ENCODE results near the gene IL32.
"Not testable (repeated sequence)": the region's sequence is repeated elsewhere in the genome, so short reads cannot be mapped to it uniquely, and the experiment has no call there.

IL32 gene

DNA sequence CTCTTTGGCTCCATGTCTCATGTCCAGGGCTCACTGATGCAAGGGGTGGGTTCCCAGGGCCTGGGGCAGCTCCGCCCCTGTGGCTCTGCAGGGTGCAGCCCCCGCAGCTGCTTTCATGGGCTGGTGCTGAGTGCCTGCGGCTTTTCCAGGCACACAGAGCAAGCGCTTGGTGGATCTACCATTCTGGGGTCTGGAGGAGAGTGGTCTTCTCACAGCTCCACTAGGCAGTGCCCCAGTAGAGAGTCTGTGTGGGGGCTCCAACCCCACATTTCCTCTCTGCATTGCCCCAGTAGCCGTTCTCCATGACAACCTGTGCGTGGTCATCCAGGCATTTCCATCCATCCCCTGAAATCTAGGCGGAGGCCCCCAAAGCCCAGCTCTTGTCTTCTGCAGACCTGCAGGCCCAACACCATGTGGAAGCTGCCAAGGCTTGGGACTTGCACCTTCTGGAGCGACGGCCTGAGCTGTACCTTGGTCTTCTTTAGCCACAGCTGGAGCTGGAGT is 5.2 kb downstream of the IL32 start:
- DNase-seq (ENCODE audit: low spot score), result no peak

DNA sequence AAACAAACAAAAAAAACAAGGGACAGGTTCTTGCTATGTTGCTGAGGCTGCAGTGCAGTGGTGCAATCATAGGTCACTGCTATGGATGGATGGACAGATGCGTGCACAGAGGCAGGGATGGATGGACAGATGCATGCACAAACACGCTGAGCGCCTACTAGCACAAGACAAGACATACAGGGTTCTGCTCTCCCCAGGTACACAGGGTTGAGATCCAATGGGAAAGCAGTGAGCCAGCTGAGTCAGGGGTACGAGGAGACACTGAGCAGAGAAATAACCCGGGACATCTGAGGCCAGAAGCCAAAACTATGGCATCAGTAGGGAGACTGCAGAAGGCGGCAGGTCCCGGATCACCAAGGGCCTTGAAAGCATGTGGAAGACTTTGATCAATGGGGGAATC is 6.2 kb downstream of the IL32 start:
- no peak for DNase-seq (ENCODE audit: low spot score)

DNA sequence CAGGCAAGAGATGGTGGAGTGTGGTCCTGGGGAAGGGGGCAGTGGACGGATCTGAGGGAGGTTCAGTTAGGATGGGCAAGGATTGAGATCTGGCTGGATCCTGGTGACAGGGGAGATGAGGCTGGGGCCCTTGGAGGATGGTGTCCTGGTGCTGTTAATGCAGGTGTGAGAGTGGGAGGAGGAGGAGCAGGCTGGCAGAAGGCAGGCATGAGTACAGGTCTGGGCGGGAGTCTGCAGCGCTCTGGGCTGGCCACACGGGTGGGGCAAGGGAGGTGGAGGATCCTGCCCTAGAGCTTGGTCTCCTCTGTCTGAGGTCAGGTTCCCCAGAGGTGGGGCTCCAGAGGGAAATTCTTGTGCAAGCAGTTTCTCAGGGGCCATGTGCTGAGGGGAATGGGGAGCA is 6.7 kb downstream of the IL32 start:
- DNase-seq (ENCODE audit: low spot score), result not testable (repeated sequence)

DNA sequence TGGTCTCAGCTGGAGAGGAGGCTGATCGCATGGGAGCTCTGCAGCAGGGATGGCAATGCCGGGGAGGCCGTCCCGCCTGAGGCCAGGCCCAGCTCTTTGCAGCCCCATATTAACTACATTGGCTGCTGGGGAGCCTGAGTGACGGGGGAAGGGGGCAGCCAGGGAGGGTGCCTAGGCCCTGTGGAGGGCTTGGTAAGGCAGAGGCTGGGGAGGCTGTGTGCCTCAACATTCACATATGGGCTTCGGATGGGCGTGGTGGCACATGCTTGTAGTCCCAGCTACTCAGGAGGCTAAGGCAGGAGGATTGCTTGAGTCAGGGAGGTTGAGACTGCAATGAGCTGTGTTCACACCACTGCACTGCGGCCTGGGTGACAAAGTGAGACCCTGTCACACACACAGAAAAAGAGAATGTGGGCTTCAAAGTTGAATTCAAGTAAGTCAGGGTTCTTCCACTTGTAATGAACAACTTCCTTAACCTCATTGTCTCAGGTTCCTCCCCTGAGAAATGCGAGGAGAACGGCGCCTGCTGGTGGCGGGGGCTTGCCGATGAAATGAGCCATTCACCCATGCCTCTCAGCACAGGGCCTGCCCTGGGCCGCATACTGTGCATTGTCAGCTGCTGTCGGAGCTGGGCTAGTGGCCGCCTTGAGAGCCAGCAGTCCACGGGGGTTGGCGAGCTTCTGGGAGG is 7.3 kb downstream of the IL32 start:
- DNase-seq (ENCODE audit: low spot score), result peak; percentile 76

DNA sequence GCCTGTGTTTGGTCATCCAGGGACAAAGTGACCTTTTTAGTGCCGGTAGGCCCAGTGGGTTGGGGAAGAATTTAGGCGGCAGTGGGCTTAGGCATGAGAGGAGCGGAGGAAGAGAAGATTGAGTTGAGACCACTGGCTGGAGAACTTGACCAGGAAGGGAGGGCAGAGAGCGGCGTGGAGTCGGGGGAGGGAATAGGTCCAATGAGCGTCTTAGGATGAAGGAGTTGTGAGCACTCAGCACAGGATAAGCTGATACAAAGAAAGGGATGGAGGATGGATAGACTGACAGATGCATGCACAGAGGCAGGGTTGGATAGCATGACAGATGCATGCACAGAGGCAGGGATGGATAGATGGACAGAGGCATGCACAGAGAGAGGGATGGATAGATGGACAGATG is 8.0 kb downstream of the IL32 start:
- no peak for DNase-seq (ENCODE audit: low spot score)

DNA sequence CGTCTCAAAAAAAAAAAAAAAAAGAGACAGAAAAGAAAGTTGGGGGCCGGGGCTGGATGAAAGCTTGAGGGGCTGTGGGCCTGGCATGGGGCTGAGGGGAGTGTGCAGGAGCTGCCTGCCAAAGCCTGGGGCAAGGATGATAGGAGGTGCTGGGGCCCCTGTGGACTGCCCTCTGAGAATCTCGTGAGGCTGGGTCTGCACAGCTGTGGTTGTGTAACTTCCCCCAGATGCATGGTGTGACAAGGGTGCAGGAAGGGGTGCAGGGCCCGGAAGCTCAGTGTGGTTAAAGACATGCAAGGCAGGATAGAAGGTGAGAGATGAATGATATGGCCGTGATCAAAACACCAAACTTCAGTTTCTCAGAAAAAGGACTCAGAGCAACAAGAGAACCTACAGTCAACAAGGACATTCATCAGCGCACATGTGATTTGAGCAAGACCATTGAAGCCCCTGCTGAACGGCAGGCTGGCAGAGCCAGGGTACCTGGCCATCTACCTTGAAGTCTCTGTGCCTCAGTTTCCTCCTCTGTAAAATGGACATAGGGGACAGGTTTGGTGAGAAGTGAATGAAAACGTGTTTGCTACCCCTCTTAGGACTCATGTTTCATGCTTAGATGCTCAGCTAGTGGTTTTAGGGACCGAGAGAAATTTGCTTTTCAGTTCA is 9.6 kb downstream of the IL32 start:
- DNase-seq (ENCODE audit: low spot score), result peak; percentile 92

DNA sequence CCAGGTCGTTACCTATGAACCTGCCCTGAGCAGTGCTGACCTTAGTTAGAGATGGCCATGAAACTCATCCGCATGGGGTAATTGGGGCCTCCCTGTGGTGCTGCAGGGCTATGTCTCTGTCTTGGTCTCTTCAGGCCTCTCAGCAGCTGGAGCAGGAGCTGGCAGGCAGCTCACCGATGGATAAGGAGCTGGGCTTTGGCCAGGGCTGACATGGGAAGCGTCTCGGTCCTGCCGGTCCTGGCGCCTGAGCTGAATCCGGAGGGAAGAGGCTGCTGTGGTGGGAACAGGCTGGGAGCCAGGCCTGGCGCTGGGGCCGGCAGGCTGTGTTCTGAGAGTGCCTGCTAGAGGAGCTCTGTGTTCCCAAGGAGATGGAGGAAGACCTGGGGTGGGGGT is 10.1 kb downstream of the IL32 start:
- no peak for DNase-seq (ENCODE audit: low spot score)

DNA sequence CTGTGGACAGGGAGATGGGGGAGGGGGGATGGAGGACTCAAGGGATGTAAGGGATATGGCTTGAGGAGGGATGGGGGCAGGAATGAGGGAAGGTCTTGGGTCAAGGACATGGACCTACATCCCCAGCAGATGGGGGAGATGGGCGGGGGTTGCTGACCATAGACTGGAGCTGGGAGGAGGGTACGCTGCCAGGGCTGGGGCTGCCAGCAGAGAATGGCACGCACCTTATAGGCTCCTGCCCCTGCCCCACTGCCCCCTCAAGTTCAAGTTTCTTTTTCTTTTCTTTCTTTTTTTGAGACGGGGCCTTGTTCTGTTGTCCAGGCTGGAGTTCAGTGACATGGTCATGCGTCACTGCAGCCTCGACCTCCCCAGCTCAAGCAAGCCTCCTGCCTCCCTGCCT is 10.5 kb downstream of the IL32 start:
- not testable (repeated sequence) for DNase-seq (ENCODE audit: low spot score)

DNA sequence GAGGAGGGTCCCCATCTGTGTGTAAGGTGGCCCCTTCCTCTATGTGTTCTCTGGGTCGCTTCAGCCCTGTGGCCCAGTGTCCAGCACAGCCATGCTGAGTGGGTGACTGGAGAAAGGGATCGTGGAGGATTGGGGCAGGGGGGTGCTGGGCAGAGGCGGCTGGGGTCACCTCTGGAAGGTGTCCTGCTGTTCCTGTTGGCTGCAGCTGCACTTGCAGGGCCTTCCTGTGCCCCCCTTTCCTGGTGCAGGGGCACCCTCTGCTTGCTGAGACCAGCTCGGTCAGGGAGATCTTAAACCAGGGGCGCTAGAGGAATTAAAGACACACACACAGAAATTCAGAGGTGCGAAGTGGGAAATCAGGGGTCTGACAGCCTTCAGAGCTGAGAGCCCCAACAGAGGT is 11.1 kb downstream of the IL32 start:
- DNase-seq (ENCODE audit: low spot score), result no peak

DNA sequence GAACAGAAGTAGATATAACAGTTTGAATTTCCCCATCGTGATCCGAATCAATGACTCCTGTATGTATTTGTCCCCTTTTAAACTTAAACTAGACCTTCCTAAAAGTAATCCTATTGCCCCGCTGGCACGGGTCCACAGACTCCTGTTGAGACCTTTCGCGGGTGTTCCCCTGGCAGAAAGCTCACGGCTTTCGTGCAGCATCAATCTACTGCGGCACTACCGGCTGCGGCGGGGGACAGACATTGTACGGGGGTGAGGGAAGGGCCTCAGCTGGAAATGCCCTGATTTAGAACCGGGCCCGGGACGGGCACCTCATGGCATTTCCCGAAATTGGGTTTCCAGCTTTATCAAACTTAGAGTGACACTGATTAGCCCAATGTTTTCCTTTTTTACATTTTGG is 14.6 kb downstream of the IL32 start:
- DNase-seq (ENCODE audit: low spot score), result no peak

DNA sequence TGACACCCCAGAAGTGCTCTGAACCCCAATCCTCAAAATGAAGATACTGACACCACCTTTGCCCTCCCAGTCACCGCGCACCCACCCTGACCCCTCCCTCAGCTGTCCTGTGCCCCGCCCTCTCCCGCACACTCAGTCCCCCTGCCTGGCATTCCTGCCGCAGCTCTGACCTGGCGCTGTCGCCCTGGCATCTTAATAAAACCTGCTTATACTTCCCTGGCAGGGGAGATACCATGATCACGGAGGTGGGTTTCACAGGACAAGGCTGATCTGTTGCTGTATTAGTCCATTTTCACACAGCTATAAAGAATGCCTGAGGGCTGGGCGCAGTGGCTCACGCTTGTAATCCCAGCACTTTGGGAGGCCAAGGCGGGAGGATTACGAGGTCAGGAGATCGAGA is 16.5 kb downstream of the IL32 start:
- not testable (repeated sequence) for DNase-seq (ENCODE audit: low spot score)

DNA sequence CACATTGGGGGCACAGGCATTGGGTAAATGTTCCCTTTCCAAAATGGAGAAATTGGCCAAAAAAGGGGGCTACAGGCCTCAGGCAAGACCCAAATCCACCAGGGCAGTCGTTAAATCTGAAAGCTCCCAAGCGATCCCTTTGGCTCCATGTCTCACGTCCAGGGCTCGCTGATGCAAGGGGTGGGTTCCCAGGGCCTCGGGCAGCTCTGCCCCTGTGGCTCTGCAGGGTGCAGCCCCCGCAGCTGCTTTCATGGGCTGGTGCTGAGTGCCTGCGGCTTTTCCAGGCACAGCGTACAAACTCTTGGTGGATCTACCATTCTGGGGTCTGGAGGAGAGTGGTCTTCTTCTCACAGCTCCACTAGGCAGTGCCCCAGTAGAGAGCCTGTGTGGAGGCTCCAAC is 18.0 kb downstream of the IL32 start:
- not testable (repeated sequence) for DNase-seq (ENCODE audit: low spot score)

DNA sequence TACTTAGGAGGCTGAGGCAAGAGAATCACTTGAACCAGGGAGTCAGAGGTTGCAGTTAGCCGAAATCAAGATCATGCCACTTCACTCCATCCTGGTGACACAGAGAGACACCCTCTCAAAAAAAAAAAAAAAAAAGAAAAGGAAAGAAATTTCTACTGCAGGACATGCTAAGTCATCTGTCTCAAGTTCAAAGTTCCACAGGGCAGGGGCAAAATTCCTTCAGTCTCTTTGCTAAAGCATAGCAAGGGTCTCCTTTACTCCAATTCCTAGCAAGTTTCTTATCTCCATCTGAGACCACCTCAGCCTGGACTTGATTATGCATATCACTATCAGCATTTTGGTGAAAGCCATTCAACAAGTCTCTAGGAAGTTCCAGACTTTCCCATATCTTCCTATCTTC is 19.1 kb downstream of the IL32 start:
- DNase-seq (ENCODE audit: low spot score), result no peak

DNA sequence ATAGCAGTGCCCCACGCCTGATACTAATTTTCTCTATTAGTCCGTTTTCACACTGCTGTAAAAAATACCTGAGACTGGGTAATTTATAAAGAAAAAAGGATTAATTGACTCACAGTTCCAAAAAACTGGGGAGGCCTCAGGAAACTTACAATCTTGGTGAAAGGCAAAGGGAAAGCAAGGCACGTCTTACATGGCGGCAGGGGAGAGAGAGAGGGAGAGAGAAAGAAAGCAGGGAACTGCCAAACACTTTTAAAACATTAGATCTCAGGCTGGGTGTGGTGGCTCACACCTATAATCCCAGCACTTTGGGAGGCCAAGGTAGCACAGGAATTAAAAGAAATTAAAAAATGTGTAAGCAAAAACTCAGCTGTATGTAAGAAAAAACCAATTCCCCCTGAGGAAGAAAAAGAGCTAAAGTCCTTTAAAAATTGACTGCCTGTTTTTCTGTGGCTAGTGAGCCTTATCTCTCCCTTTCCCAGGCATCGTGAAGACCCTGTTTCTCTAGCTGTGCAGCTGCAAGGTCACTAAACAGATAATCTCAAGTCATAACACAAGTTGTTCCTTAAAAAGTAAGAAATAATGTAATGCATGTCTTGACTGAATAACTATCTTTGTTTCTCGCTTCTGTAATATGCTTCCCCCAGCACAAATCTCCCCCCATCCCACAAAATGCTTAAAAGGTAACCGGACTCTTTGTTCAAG is 19.7 kb downstream of the IL32 start:
- DNase-seq (ENCODE audit: low spot score), result no peak

DNA sequence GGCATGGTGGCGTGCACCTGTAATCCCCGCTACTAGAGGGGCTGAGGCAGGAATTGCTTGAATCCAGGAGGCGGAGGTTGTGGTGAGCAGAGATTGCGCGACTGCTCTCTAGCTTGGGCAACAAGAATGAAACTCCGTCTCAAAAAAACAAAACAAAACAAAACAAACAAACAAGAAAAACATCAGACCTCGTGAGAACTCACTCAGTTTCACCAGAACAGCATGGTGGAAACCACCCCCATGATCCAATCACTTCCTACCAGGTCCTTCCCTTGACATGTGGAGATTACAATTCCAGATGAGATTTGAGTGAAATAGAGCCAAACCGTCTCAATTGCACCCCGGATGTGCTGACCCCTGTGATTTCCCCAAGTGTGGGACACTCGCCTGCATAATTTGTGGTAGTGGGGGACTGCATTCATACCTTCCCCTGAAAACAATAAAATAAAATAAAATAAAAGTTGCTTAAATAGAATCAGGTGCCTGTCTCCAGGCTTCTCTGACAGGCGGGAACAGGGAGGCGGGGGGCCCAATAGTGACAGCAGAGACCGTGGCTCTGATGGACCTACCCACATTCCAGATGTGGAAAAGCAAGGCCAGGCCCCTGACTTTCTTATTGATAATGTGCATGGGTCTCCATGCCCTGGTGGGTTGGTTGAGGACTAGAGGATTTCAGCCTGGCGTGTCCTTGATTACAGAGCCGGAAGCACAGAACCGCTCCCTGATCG is 20.6 kb downstream of the IL32 start:
- DNase-seq (ENCODE audit: low spot score), result no peak

DNA sequence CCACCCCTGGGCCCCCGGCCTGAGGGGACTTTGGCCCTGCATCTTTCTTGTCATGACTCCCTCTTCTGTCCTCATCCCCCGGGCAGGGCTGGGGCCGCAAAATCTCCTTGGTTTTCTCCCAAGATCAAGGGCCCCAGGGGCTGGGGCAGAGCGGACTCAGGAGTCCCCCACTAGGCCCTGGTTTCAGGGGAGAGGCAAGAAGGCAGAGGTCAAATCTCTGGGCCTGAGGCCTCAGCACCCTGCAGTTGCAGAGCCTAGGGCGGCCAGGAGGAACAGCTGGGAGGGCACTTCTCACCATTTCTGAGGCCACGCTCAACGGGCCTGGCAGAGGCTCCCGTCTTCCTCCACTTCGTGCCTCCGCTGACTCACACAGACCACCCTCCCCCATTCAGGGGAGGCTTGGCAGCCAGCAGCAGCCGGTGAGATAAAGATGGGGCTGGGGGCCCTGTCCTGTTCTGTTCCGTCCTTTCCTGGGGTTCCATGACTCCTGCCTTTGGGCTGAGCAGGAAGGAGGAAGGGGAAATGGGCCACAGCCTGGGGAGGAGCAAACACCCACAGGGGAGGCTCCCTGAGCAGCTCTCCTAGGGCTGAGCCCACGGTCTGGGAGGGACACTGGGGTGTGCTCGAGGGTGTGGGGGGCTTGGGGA is 21.3 kb downstream of the IL32 start:
- no peak for DNase-seq (ENCODE audit: low spot score)

DNA sequence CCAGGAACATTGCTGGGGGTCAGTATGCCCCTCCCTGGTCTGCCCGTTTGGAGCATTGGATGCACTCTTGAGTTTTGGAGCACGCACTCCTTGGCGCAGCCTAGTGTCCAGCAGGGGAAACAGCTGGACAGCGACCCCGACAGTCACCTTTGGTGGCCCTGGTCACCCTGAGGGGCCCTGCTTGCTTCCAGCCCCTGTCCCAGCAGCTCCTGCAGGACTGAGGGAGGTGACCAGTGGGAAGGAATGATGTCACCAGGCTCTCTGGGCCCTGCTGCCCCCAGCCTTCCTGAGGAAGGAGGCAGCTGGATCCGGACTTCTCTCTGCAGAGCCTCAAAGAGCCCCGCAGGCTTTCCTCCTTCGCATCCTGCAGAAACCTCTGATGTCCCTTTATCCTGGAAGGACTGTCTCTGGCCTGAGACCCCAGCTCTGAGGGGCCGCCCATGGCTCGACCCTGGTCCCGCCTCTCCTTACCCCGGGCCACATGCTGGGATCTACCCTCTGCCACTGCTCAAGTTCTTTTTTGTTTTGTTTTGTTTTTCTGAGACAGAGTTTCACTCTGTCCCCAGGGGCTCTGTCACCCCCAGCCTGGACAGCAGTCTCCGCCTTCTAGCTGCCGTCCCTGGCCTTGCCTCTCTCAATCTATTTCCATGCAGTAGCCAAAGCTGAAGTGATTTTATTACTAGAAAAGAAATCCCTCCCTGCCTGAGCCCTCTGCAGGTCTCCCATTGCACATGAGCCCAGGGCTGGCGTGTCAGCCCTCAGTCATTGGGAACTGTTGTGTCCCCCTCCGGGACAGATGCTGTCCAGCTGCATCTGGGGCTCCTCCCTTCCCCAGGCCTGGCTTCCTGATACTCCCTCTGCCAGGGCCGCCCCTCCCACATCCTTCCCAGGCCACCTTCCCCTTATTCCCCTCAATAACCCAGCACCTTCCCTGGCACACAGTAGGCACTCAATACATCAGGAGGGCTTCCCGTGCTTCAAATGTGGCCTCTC is 22.1 kb downstream of the IL32 start:
- no peak for DNase-seq (ENCODE audit: low spot score)

DNA sequence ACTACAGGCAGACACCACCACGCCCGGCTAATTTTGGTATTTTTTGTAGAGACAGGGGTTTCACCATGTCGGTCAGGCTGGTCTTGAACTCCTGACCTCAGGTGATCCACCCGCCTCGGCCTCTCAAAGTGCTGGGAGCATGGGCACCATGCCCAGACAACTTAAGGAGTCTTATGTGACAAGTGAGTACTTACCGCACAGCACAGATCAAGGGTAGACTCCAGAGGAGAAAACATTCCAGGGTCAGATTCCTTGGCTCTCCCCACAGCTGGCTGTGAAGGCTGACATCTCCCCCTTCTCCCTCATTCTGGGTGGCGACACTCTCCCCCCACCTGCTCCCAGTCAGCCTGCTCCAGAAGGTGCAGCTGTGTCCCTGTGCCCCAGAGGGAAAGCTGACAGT is 23.0 kb downstream of the IL32 start:
- DNase-seq (ENCODE audit: low spot score), result no peak

DNA sequence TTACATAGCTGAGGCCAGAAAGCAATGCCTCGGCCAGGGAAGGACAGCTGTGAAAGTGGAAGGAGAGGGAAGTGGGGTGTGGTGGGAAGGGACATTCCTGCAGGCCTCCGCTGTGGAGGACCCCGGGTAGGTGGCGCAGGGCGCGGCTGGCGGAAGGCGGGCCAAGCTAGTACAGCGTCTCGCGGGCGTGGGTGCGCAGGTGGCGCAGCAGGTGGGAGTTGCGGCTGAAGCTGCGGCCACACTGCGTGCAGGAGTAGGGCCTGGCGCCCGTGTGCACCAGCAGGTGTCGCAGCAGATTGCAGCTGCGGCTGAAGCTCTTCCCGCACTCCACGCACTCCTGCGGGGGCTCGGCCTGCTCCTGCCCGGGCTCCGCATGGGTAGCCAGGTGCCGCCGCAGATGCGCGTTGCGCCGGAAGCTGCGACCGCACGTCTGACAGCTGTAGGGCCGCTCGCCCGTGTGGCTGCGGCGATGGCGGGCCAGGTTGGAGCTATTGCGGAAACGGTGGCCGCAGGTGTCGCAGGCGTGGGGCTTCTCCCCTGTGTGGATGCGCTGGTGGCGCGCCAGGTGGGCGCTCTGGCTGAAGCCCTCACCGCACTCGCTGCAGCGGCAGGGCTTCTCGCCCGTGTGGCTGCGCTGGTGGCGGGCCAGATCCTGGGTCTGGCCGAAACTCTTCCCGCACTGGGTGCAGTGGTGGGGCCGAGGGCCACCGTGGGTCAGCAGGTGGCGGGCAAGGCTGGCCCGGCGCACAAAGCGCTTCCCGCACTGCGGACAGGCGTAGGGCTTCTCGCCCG is 23.7 kb downstream of the IL32 start:
- no peak for DNase-seq (ENCODE audit: low spot score)
